ENCODE data around the gene DDX60. TPM values are rescaled to one million over a fixed set of nuclear protein-coding genes. Genes with fewer than 3 reads are reported as not detected.

DDX60 gene
- total RNA-seq (10 to 100 TPM; 22.2 to 26.5 TPM), polyA plus RNA-seq (ENCODE audit: insufficient read depth, low read depth, low replicate concordance) (5.3 TPM)
- long read RNA-seq, donor 1 = 0 reads
- long read RNA-seq, donor 2, partial matches to known transcripts = 0 of 1 reads
- long read RNA-seq, donor 2, other reads (novel, unspliced or antisense) = 0 of 1 reads

GRCh38 chr4:168318266-168318895, at the start of gene DDX60:
DDX60 (minus strand) TSS chr4:168318752; CDS start chr4:168311259, 7,493 bp downstream.
- intact Hi-C loops (cut with DNase I; ENCODE audit: low total_unique reads) = no loop called here
- TF ChIP-seq CTCF (IDR thresholded peaks at IDR 0.05) (peak; percentile 25 to 44 (median 27)), POLR2A (IDR thresholded peaks at IDR 0.05) (no peak)
- Histone ChIP-seq H3K9me3 (no peaks in the 10 kb centered on the region), H3K27me3 (no peaks in the 10 kb centered on the region), H3K36me3 (ENCODE audit: low read depth, missing control alignments) (no peaks in the 10 kb centered on the region), H3K27ac (peak within 1 kb of the TSS; percentile 96 to 99), H3K4me1 (peaks cover 9% of the 10 kb centered on the region), H3K4me3 (peak within 1 kb of the TSS; percentile 75 to 95)
- WGBS, 2 donors = 0 to 1% methylated on average over 38 of the region's 38 CpGs
- DNase-seq = peak; percentile 81

GRCh38 chr4:168367065-168367464, 48.5 kb upstream of the DDX60 start:
- intact Hi-C loops (cut with DNase I; ENCODE audit: low total_unique reads) = no loop called here
- no peak overlapping the region for H3K4me3 ChIP-seq
- no peak for DNase-seq
- no peaks in the 10 kb centered on the region for H3K4me1 ChIP-seq
- no peak overlapping the region for H3K27ac ChIP-seq
- H3K36me3 ChIP-seq (ENCODE audit: low read depth, missing control alignments) = no peaks in the 10 kb centered on the region
- TF ChIP-seq POLR2A (IDR thresholded peaks at IDR 0.05) (no peak), CTCF (IDR thresholded peaks at IDR 0.05) (no peak)
- H3K9me3 ChIP-seq = no peaks in the 10 kb centered on the region
- 92% methylated on average over 3 of the region's 3 CpGs for WGBS, 2 donors
- no peaks in the 10 kb centered on the region for H3K27me3 ChIP-seq

- no peak for TF ChIP-seq POLR2A (IDR thresholded peaks at IDR 0.05)
- no peak for TF ChIP-seq CTCF (IDR thresholded peaks at IDR 0.05)
- intact Hi-C loops (cut with DNase I; ENCODE audit: low total_unique reads) = no loop called here
- no peaks in the 10 kb centered on the region for H3K4me1 ChIP-seq
- no peaks in the 10 kb centered on the region for H3K36me3 ChIP-seq (ENCODE audit: low read depth, missing control alignments)
- DNase-seq = no peak
- 74 to 100% methylated on average over 1 to 4 of the region's 4 CpGs for WGBS, 2 donors
- no peak overlapping the region for H3K4me3 ChIP-seq
- H3K27ac ChIP-seq = no peak overlapping the region
- H3K27me3 ChIP-seq = no peaks in the 10 kb centered on the region
- no peaks in the 10 kb centered on the region for H3K9me3 ChIP-seq
Observed at GRCh38 chr4:168362025-168362401, 43.5 kb upstream of the DDX60 start.

- WGBS, 2 donors = 90 to 94% methylated on average over 2 of the region's 2 CpGs
- Histone ChIP-seq H3K4me1 (no peaks in the 10 kb centered on the region), H3K9me3 (no peaks in the 10 kb centered on the region), H3K27me3 (no peaks in the 10 kb centered on the region), H3K27ac (no peak overlapping the region), H3K4me3 (no peak overlapping the region), H3K36me3 (ENCODE audit: low read depth, missing control alignments) (no peaks in the 10 kb centered on the region)
- TF ChIP-seq CTCF (IDR thresholded peaks at IDR 0.05) = no peak
- no peak for DNase-seq
- intact Hi-C loops (cut with DNase I; ENCODE audit: low total_unique reads) = no loop called here
Observed at GRCh38 chr4:168361365-168362024, 42.9 kb upstream of the DDX60 start.
